ENCODE measurements around the gene LRMDA.

The LRMDA gene

GRCh38 chr10:75929630-75930161 lies 498.3 kb downstream of the LRMDA start:
- in situ Hi-C loops (cut with HindIII; ENCODE audit: low sequenced_read_pairs) = no loop called here
- H3K4me3 ChIP-seq (ENCODE audit: low read depth, low read length) = no peak overlapping the region
- no peak for TF ChIP-seq CTCF (IDR thresholded peaks at IDR 0.05; ENCODE audit: low read depth, low read length)
- no peak for DNase-seq (ENCODE audit: low read depth, low spot score)

- no peak overlapping the region for H3K4me3 ChIP-seq (ENCODE audit: low read depth, low read length)
- in situ Hi-C loops (cut with HindIII; ENCODE audit: low sequenced_read_pairs) = no loop called here
- DNase-seq (ENCODE audit: low read depth, low spot score) = no peak
- TF ChIP-seq CTCF (IDR thresholded peaks at IDR 0.05; ENCODE audit: low read depth, low read length) = no peak
Observed at GRCh38 chr10:75932921-75933320, 501.5 kb downstream of the LRMDA start.

GRCh38 chr10:75935240-75935639 lies 503.8 kb downstream of the LRMDA start:
- DNase-seq (ENCODE audit: low read depth, low spot score) = no peak
- in situ Hi-C loops (cut with HindIII; ENCODE audit: low sequenced_read_pairs) = no loop called here
- no peak for TF ChIP-seq CTCF (IDR thresholded peaks at IDR 0.05; ENCODE audit: low read depth, low read length)
- no peak overlapping the region for H3K4me3 ChIP-seq (ENCODE audit: low read depth, low read length)

GRCh38 chr10:75935650-75936400 lies 504.4 kb downstream of the LRMDA start:
- no peak for TF ChIP-seq CTCF (IDR thresholded peaks at IDR 0.05; ENCODE audit: low read depth, low read length)
- DNase-seq (ENCODE audit: low read depth, low spot score) = no peak
- H3K4me3 ChIP-seq (ENCODE audit: low read depth, low read length) = no peak overlapping the region
- in situ Hi-C loops (cut with HindIII; ENCODE audit: low sequenced_read_pairs) = no loop called here

GRCh38 chr10:75936841-75937240 lies 505.4 kb downstream of the LRMDA start:
- no peak overlapping the region for H3K4me3 ChIP-seq (ENCODE audit: low read depth, low read length)
- no peak for TF ChIP-seq CTCF (IDR thresholded peaks at IDR 0.05; ENCODE audit: low read depth, low read length)
- in situ Hi-C loops (cut with HindIII; ENCODE audit: low sequenced_read_pairs) = no loop called here
- DNase-seq (ENCODE audit: low read depth, low spot score) = no peak

- DNase-seq (ENCODE audit: low read depth, low spot score) = no peak
- in situ Hi-C loops (cut with HindIII; ENCODE audit: low sequenced_read_pairs) = no loop called here
- H3K4me3 ChIP-seq (ENCODE audit: low read depth, low read length) = no peak overlapping the region
- TF ChIP-seq CTCF (IDR thresholded peaks at IDR 0.05; ENCODE audit: low read depth, low read length) = no peak
Observed at GRCh38 chr10:75937823-75938222, 506.4 kb downstream of the LRMDA start.

Data from astrocyte of the spinal cord (primary cell).